ENCODE measurements around the gene WDR37.

Gene WDR37

GRCh38 chr10:1121271-1121970 is 65.2 kb downstream of the WDR37 start:
- no peak for DNase-seq (ENCODE audit: low spot score)
- in situ Hi-C loops (cut with MboI; ENCODE audit: low sequenced_read_pairs, unreplicated experiment), result no loop called here
- no peak for TF ChIP-seq CTCF (IDR thresholded peaks at IDR 0.05; ENCODE audit: borderline replicate concordance, control extremely low read depth, extremely low read depth, insufficient read depth, missing control alignments)

GRCh38 chr10:1122349-1122748 is 66.2 kb downstream of the WDR37 start:
- no peak for DNase-seq (ENCODE audit: low spot score)
- no peak for TF ChIP-seq CTCF (IDR thresholded peaks at IDR 0.05; ENCODE audit: borderline replicate concordance, control extremely low read depth, extremely low read depth, insufficient read depth, missing control alignments)

GRCh38 chr10:1123198-1123597 is 67.0 kb downstream of the WDR37 start:
- DNase-seq (ENCODE audit: low spot score), result no peak

More at GRCh38 chr10:1122349-1122748, 66.2 kb downstream of the WDR37 start:
- in situ Hi-C loops (cut with MboI; ENCODE audit: low sequenced_read_pairs, unreplicated experiment), result no loop called here

GRCh38 chr10:1123972-1124371 is 67.8 kb downstream of the WDR37 start:
- in situ Hi-C loops (cut with MboI; ENCODE audit: low sequenced_read_pairs, unreplicated experiment), result no loop called here
- DNase-seq (ENCODE audit: low spot score), result no peak
- TF ChIP-seq CTCF (IDR thresholded peaks at IDR 0.05; ENCODE audit: borderline replicate concordance, control extremely low read depth, extremely low read depth, insufficient read depth, missing control alignments), result no peak

More at GRCh38 chr10:1123198-1123597, 67.0 kb downstream of the WDR37 start:
- no peak for TF ChIP-seq CTCF (IDR thresholded peaks at IDR 0.05; ENCODE audit: borderline replicate concordance, control extremely low read depth, extremely low read depth, insufficient read depth, missing control alignments)
- in situ Hi-C loops (cut with MboI; ENCODE audit: low sequenced_read_pairs, unreplicated experiment), result no loop called here

- no peak for DNase-seq (ENCODE audit: low spot score)
- in situ Hi-C loops (cut with MboI; ENCODE audit: low sequenced_read_pairs, unreplicated experiment), result no loop called here
- no peak for TF ChIP-seq CTCF (IDR thresholded peaks at IDR 0.05; ENCODE audit: borderline replicate concordance, control extremely low read depth, extremely low read depth, insufficient read depth, missing control alignments)
Measured at GRCh38 chr10:1124796-1125195, 68.6 kb downstream of the WDR37 start.

- in situ Hi-C loops (cut with MboI; ENCODE audit: low sequenced_read_pairs, unreplicated experiment), result no loop called here
- no peak for DNase-seq (ENCODE audit: low spot score)
- TF ChIP-seq CTCF (IDR thresholded peaks at IDR 0.05; ENCODE audit: borderline replicate concordance, control extremely low read depth, extremely low read depth, insufficient read depth, missing control alignments), result no peak
Measured at GRCh38 chr10:1126461-1126860, 70.3 kb downstream of the WDR37 start.

Data from GM13976 (cell line).